GM12891 (cell line): ENCODE results near the gene SPTBN1.
A peak's percentile ranks its signal among the peaks of the same experiment; 100 is the strongest.

Experiments used
- DNase-seq: peaks from one replicate; pipeline ENCODE4 v3.0.0; 2011; ENCODE audit warnings: low spot score; ENCODE audit not compliant: insufficient read length
- FAIRE-seq: peaks from 2 replicates; lab custom pipeline; 2011; peaks lifted over from hg19 to GRCh38; lab: Jason Lieb, UNC
- PAX5 ChIP-seq: IDR thresholded peaks from 2 replicates; pipeline ENCODE4 v1.6.1; 2011; ENCODE audit warnings: low read length, moderate library complexity, mild to moderate bottlenecking; ENCODE audit not compliant: insufficient read depth, severe bottlenecking
- POLR2A ChIP-seq: IDR thresholded peaks from 2 replicates; pipeline ENCODE4 v1.6.1; 2011; ENCODE audit warnings: low read depth, low read length, control low read depth
- POLR2AphosphoS5 ChIP-seq: IDR thresholded peaks from 2 replicates; pipeline ENCODE4 v1.6.1; 2011; ENCODE audit warnings: low read depth, low read length, control low read depth
- POU2F2 ChIP-seq: IDR thresholded peaks from 2 replicates; pipeline ENCODE4 v1.6.1; 2011; ENCODE audit warnings: low read depth, mild to moderate bottlenecking, control low read depth, low read length, moderate library complexity
- SPI1 ChIP-seq: IDR thresholded peaks from 2 replicates; pipeline ENCODE4 v1.6.1; 2011; ENCODE audit warnings: low read depth, low read length, control low read depth
- TAF1 ChIP-seq: IDR thresholded peaks from 2 replicates; pipeline ENCODE4 v1.6.1; 2011; ENCODE audit warnings: low read depth, low read length, control low read depth

SPTBN1 gene

DNA sequence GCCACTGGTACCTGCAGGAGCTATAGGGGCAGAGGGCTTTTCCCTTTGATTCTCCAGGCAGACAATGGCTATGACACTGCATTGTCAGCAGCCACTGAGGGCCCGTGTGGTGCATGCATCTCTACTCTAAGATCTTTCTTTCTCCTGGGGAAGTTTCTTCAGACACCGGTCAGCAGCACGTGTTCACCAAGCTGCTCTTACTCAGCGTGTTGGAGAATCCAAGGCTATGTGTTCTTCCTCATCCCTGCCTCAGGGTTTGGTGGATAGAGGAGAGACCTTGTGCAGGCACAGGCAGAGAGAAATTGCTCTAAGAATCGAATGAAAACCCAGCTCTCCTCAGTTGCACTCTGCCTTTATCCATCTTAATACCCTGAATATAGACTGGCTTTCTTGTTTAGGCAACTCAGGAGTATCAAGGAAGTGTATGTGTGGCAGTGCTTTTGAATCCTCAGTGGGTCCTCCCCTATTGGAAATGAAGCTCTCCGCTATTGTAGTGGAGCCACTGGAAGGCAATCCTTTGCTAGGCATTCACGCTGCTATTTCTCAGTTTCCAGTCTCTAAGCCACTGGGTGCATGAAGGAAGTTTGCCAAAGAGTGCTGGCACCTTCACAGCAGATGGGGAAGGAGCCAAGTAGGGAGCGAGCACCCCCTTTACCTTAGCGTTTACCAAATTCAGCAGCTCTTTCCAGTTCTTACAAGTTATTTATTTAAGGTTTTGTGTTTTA is 180.4 kb downstream of the SPTBN1 start:
- DNase-seq (no peak), FAIRE-seq (no peak)
- TF ChIP-seq PAX5 (no peak), POLR2A (no peak), POLR2AphosphoS5 (no peak), TAF1 (no peak), SPI1 (no peak), POU2F2 (no peak)

DNA sequence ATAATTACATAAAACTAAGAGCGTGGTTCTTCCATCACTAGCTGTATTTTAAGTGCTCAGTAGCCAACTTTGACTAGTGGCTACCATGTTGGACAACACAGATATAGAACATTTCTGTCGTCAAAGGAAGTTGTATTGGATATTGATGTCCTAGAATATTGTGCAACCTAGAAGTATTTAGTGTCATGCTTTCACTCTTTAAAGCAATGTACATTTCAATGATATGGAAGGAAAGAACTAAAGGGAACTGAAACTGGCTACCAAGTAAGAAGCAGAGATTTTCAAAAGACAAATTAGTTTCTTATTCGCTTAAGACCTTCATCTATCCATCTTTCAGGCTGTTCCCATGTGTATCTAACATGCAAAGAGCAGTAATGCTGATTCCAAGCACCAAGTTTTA is 182.0 kb downstream of the SPTBN1 start:
- DNase-seq (peak; percentile 25), FAIRE-seq (peak; percentile 77)
- TF ChIP-seq PAX5 (no peak), POLR2AphosphoS5 (no peak), POU2F2 (no peak), TAF1 (no peak), POLR2A (no peak), SPI1 (peak; percentile 95)

DNA sequence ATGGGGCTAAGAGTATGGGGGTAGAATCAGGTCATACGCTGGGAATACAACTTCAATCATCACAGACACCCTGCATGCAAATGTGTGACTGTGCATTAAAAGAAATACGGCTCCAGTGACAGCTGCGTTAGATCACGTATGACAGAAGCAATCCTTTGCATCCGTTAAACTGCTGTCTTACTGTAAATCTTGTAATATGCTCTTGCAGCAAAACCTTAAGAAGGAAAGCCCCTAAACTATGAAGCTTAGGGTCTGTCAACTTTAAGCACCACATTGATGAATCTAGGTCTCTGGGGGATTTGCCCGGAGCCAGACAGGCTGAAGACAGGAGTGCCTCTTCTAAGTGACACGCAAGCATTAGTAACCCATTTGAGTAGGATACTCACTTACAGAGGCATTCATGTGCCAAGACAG is 182.7 kb downstream of the SPTBN1 start:
- DNase-seq (no peak), FAIRE-seq (no peak)
- TF ChIP-seq POLR2A (no peak), POU2F2 (no peak), SPI1 (no peak)

DNA sequence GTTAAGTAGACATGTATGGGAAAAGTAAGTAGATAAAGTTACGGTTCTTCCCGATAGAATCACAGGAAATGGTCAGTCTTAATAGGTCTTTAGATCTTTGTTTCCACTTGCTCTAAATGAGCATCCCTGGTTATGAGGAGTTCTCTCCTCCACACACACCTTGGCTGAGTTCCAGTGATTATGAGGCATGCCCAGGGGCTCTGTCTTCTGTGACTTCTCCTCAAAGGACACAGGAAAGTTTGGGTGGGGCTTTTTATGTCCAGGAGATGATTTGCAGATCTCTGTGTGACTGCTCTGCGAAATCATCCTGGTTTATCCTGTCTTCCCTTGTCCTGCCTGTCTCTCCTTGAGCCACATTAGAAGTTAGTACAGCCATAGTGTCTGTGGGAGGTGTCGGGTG is 183.5 kb downstream of the SPTBN1 start:
- no peak for FAIRE-seq
- no peak for DNase-seq
- no peak for TF ChIP-seq PAX5
- no peak for TF ChIP-seq TAF1
- no peak for TF ChIP-seq SPI1
- TF ChIP-seq POLR2AphosphoS5, result no peak
- TF ChIP-seq POLR2A, result no peak
- no peak for TF ChIP-seq POU2F2

DNA sequence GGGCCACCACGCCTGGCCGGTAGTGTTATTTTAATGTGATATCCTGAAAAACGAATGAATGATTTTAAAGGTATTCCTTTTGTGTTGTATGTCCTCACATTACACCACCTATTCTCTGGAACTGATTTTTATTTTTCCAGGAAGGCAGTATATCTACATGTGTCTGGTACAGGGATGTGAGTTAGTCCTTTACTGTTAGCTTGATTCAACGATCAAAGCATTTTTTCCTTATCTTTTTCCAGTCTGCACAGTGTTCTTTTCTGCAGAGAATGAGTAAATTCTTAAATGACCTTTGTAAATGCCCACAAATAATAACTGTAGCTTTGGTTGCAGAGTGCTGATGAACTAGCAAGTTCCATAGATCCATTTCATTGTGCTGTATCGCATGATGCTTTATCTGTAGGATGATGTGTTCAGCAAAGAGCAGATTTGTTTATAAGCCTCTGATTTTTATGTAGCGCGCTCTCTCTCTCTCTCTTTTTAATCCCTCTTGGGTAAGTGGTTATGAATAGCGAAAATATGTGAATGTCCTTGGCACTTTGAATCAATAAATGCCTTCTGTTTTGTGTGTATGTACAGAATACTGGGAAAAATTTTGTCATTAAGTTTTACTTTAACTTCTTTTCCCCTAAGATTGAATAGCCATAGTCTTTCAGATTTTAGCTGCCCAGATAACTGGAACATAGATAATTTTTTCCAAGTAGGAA is 184.9 kb downstream of the SPTBN1 start:
- FAIRE-seq (no peak), DNase-seq (no peak)
- TF ChIP-seq POLR2AphosphoS5 (no peak), TAF1 (no peak), PAX5 (no peak), POLR2A (no peak), POU2F2 (no peak)

DNA sequence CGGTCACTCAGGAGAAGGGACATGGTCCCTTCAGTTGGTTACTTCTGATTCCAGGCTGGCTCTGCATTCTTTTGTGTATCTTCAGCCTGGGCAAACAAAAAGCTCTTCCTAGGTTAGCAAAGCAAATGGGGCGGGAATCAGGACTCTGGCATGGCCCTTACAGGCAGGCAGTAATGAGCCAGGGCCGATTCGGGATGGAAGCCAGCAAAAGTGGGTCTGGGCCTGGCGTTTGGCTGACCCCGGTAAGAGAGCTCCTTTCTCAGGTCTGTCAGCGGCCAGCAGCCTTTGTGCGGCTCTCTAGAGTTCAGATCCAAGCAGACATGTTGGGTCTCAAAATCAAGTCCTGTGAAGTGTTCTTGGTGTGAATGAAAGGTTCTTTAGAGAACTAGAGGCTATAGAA is 185.9 kb downstream of the SPTBN1 start:
- TF ChIP-seq TAF1, result no peak
- TF ChIP-seq SPI1, result no peak
- TF ChIP-seq POU2F2, result no peak
- TF ChIP-seq POLR2AphosphoS5, result no peak
- TF ChIP-seq POLR2A, result no peak
- TF ChIP-seq PAX5, result no peak
- DNase-seq, result no peak
- no peak for FAIRE-seq

DNA sequence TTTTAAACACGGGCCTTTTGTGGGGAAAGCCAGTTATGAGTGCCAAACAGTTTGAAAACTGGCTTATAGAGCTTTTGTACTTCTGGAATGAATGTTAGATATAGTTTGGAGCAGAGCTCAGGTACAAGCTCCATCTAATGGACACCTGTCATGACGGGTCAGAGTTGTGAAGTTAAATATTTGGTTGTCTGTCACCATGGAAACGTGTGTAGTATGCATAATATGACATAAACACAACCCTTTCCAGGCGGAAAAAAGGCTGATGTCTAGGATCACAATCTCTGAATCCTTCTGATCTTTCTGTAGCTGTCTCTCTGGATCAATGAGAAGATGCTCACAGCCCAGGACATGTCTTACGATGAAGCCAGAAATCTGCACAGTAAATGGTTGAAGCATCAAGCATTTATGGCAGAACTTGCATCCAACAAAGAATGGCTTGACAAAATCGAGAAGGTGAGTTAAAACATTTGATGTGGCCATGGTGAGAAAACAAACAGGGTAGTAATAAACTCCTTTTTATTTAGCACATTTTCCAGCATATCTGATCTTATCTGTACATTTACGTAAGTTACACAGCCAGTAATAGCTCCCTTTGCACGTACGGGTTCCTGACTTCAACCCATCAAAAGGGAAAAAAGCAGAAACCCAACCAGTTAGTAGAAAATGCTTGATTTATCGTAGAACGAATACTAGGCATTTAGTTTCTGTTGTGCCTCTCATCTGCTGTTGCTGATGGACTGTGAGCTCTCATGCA is 186.7 kb downstream of the SPTBN1 start:
- TF ChIP-seq POLR2AphosphoS5 (no peak), SPI1 (no peak), POU2F2 (no peak), PAX5 (no peak), POLR2A (no peak)
- DNase-seq (no peak), FAIRE-seq (no peak)

DNA sequence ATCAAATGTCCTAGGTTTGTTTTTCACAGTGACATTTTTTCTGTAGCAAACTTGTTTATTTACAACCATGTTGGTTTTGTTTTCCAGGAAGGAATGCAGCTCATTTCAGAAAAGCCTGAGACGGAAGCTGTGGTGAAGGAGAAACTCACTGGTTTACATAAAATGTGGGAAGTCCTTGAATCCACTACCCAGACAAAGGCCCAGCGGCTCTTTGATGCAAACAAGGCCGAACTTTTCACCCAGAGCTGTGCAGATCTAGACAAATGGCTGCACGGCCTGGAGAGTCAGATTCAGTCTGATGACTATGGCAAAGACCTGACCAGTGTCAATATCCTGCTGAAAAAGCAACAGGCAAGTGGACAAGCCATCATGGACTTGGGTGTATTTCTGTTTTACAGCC is 188.1 kb downstream of the SPTBN1 start:
- FAIRE-seq, result no peak
- TF ChIP-seq TAF1, result no peak
- no peak for TF ChIP-seq POLR2A
- no peak for TF ChIP-seq PAX5
- no peak for TF ChIP-seq SPI1
- TF ChIP-seq POU2F2, result no peak
- no peak for TF ChIP-seq POLR2AphosphoS5
- DNase-seq, result no peak

DNA sequence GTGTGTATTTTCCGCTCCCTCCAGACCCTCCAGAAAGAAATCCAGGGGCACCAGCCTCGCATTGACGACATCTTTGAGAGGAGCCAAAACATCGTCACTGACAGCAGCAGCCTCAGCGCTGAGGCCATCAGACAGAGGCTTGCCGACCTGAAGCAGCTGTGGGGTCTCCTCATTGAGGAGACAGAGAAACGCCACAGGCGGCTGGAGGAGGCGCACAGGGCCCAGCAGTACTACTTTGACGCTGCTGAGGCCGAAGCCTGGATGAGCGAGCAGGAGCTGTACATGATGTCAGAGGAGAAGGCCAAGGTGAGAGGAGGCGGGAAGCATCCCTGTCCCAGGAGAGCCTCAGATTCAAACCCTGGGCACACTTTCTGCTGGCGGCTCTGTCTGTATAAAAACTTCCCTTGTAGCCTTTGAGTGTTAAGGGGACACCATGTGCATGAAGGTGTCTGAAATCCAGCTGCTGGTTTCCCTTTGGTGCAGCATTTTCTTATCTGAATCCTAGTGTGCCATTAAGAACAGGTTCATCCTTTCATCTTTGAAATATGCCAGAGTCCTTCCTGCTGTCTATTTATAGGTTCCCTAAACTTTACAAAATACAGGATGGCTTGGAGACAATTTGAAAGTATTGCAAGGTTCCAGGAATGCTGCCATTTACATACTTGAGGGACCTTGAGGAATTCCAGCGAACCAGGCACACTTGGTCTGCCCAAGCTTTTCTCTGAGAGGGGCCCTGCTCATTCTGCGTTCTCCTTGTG is 190.2 kb downstream of the SPTBN1 start:
- TF ChIP-seq POLR2AphosphoS5, result no peak
- TF ChIP-seq POLR2A, result no peak
- no peak for TF ChIP-seq PAX5
- no peak for TF ChIP-seq TAF1
- no peak for TF ChIP-seq POU2F2
- no peak for TF ChIP-seq SPI1
- no peak for FAIRE-seq
- no peak for DNase-seq
